GM10847 (cell line): ENCODE measurements around the gene BCAN.

ENCODE experiments used
- POLR2A ChIP-seq: IDR thresholded peaks from 2 replicates; pipeline ENCODE4 v1.6.1; 2011; ENCODE audit not compliant: insufficient read length; ENCODE audit errors: extremely low read depth

Gene BCAN

DNA sequence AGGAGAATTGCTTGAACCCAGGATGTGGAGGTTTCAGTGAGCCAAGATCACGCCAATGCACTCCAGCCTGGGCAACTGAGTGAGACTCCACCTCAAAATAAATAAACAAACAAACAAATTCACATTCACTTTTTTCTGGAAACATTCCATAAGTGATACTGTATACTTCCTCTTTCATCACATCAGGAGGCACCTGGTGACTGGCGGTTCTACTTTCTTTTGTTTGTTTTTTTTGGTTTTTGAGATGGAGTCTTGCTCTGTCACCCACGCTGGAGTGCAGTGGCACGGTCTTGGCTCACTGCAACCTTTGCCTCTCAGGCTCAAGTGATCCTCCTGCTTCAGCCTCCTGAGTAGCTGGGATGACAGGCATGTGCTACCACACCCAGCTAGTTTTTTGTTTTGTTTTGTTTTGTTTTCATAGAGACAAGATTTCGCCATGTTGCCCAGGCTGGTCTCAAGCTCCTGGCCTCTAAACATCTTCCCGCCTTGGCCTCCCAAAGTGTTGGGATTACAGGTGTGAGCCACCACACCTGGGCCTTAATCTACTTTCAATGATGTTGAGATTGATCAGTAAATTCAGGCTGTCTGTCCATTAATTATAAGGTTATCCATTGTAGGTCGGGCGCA is 12.0 kb upstream of the BCAN start:
- TF ChIP-seq POLR2A = no peak

DNA sequence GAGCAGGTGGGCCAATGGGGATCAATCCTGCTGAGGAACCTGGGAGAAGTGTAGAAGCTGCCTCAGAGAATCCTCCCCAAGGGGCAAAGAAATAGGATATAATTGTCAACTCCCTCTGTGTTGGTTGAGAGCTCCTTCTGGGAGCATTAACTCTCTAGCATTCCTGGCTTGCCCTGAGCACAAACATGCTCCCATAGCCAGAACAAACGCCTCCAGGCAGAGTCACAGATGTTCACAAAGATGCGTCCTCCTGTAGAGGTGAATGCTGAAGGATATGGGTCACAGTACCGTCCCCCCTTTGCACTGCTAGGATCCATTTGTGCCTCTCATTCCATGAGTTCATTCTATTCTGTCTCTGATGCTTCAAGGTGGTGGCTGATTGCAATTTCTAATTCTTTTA is 9.6 kb upstream of the BCAN start:
- no peak for TF ChIP-seq POLR2A

DNA sequence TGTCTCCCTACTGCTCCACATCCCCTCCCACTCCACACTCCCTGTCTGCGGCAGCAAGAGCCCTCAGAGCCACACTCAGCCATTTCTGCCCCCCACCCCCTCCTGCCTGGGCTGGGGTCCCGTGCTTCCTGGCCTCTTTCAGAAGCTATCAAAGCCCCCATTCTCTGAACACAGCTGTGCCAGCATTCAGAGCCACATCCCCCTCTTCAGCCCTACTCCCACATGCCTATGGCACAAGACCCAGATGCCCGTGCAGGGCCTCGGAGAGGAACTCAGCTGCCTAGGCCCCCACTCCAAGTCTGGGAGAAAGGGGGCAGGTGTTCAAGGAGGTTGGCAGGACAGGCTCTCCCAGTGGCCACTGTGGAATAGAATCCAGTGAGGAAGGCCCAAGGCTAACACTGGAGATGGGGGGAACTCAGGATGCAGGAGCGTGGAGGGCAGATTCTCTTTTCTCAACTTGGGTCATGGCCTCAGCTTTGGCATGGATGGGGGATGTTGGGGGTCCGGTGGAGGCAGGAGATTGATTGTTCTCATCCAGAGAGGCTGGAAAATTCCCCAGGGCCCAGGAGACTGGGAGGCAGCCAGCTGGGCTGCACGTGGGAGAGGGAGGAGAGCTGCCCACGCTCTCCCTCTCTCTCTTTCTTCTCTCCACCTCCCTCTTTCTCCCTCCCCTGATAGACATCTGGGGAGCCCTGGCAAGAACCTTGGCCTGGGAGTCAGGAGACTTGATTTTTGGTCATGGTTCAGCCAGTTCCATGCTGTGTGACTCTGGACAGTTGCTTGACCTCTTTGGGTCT is 3.5 kb upstream of the BCAN start:
- TF ChIP-seq POLR2A = no peak

DNA sequence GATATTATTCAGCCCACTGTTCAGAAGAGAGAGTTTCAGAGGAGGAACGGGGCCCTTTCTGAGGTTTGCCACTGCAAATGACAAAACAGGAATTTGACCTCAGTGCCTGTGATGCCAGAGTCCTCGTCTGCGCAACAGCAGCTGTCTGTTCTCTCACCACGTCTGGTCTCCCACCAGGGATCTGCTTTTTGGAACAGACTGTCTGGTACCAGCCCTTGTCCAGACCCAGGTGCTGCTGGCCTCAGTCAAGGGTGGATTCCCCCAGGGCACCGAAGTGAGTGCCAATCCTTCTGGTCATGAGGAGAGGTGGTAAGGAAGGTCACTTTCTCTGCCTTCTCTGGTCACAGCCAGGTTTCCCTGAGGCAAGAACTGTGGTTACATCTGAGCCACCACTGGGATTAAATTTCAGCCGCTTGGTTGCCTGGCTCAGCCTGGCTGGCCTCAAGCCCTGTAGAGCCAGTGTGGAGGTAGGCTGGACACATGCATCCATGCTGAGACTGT is 2.3 kb upstream of the BCAN start:
- no peak for TF ChIP-seq POLR2A

DNA sequence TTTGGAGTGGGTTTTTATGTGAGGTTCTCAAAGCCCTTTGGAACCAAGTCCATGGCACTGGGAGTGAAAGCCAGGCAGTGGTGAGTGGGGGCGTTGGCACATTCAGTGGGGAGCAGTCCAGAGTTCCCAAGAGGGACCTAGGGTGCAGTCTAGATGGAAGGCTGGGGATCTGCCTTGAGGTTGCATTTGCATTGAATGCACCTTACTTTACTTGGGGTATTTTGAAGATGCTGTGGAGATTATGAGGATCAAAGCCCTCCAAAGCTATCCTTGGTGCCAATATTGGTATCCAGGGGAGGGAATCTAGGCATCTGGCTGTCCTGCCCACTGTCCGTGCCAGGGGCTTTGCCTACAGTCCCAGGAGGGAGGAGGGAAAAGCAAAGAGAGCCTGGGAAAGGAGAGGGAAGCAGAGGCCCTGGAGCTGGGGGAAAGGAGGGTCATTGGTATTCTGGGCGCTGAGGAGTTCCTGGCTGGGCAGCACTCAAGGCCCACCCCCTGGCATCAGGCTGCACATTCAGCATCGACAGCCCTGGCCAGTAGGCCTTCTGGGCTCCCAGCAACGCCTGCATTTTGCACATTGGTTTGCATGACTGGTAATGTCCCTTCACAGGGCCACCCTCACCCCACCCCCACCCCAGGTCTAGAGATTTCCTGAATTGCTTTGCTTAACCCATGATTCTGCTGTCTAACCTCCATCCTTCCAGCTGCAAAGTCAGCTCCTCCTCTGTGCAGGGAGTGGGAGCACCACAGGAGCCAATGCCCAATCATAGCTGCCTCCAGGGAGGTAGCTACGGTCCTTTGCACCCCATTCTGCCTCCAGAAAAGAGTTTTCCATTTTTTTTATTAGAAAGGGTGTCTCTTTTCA is 843 bp upstream of the BCAN start:
- TF ChIP-seq POLR2A = no peak

DNA sequence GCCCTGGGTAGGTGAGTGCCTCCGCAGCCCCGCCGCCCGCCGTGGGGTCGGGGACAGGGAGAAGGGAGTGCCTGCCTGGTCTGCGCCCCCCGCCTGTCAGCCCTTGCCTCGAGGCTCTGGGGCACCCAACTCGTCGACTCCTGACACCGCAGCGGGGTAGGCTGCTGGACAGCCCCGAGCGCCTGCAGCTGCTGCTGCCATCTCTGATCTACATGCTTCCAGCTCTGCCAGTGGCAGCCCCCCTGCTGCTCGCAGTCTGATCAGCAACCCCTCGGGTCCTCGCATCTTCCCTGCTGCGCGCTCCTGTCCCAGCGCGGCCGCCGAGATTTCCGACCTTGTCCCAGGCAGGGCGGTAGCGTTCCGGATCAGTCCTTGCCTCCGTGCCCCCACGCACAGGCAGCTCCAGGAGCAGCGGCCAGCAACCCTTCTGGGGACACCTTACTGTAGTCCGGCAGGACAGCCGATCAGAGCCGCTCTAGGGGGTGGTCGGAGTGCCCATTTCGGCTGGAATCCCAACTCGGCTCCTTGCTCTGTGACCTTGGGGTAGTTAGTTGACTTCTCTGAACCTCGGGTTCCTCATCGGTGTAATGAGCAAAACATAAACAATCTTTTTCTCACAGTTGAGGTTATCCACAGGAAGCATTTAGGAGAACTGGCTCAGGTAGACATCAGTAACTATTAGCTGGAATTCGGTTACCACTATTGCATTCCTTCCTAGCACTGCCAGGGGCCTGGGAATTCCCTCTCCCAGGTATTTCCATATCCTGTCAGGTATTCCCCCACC is 540 bp downstream of the BCAN start:
- TF ChIP-seq POLR2A = no peak

DNA sequence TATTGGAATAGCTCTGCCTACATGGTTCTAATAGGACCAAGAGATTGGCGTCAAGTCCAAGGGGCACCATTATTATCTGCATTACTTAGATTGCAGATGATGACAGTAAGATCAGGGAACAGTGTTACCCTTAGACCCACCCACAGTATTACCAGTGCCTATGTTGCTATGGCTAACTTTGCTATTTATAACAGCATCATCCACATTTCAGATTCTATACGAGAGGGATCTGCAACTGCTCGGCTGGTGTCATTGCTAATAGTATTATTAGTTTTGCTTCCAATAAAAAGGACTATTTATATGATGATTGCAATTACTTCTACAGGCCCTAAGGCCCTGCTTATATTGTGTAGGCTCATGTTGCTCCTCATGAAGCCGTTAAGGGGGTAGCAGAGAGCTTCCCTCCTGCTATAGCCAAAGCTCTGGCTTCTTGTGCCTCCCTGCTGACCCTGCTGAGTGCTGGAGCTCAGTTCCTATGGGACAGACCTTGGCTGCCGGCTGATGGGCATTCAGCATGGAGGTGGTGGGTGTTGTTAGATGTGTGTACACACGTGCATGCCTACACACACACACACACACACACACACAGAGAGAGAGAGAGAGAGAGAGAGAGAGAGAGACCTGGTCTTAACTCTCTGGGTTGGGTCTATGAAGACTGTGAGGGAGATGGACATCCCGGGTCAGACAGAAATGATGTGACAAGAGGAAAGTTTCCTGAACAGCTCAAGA is 1.3 kb downstream of the BCAN start:
- TF ChIP-seq POLR2A = no peak

DNA sequence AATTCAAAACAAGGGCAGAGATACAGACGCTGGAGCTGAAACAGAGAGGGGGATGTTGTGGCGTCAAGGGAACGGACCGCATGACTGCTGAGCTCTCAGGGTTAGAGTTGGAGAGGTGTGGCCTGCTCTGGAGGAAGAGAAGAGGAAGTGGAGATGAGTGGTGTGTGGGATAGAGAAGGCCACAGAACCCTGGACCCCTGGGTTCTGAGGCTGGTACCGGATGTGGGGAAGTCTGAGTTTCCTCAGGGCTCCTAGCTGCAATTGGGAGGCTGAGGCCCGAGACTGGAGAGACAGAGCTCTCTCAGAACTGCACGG is 1.8 kb downstream of the BCAN start:
- TF ChIP-seq POLR2A = no peak

DNA sequence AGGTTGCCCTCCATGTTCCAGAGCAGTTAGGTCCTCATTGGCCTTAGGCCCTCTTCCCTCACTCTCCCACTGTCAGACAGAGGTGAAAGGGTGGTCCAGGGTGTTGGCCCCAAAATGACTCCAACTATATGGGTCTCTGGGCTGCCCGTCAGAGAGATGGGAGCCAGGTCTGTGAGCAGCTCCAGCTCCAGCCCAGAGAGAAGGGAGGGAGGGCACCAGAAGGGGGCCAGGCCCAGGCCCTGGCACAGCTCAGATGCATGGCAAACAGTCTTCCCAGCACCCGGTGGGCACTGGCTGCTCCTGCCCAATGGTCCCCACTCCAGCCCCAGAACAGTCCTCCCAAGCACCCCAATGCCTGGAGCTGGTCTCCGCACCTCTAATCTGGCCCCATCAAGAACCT is 2.2 kb downstream of the BCAN start:
- no peak for TF ChIP-seq POLR2A

DNA sequence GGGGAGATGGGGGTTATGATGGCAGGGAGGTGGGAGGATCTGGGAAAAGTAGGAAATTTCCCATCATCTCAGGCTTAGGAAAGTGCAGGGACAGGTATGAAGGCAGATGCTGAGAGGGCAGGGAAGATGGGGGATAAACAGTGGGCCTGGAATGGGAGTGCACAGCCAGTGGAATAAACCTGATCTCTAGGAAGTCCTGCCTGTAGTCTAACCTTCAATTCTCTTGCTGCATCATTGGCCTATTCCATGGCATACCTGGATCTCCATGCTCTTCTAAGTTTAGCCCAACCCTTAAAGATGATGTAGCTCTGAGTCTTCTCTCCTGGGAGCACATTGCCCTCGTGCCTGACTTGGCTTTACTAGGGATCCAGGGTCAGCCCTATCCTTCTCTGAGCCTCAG is 2.7 kb downstream of the BCAN start:
- TF ChIP-seq POLR2A = no peak

DNA sequence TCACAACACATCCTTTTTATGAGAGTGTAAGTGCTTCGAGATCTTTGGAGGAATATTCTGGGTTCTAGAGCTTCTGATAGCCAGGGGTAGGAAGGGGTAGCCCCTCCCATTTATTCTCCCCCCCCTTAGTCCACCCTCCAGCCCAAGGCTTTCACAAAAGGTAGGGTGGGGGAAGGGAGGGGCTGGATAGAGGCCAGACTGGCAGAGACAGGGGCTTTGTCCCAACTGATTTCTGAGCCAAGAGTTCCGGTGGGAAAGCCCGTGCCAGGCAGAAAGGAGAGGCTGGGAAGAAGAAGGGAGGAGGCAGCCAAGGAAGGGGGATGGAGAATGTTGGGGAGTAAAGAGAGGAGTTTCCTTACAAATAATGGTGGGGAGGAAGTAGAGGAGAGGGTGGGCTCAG is 3.1 kb downstream of the BCAN start:
- no peak for TF ChIP-seq POLR2A

DNA sequence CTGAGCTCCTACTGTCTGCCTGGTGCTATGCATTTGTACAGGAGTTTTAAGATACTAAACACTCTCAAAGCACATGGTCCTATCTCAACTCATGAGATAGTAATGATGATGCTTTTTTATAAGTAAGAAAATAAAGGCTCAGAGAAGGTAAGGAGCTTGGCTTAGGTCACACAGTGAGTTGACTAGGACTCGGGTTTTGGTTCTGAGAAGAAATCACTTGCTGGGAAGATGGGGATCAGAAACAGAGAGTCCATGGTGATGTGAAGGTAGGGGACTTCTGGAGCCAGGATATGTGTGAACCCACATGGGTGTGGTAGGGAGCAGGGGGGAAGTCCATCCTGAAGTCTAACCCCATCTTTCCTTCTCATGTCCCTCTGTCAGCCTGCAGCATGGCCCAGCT is 3.7 kb downstream of the BCAN start:
- no peak for TF ChIP-seq POLR2A

DNA sequence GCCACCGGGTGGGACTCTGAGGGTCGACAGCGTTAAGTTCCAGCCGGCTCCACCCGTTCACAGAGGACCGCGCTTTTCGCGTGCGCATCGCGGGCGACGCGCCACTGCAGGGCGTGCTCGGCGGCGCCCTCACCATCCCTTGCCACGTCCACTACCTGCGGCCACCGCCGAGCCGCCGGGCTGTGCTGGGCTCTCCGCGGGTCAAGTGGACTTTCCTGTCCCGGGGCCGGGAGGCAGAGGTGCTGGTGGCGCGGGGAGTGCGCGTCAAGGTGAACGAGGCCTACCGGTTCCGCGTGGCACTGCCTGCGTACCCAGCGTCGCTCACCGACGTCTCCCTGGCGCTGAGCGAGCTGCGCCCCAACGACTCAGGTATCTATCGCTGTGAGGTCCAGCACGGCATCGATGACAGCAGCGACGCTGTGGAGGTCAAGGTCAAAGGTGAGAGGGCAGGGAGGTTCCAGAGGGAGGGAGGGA is 4.9 kb downstream of the BCAN start:
- no peak for TF ChIP-seq POLR2A

DNA sequence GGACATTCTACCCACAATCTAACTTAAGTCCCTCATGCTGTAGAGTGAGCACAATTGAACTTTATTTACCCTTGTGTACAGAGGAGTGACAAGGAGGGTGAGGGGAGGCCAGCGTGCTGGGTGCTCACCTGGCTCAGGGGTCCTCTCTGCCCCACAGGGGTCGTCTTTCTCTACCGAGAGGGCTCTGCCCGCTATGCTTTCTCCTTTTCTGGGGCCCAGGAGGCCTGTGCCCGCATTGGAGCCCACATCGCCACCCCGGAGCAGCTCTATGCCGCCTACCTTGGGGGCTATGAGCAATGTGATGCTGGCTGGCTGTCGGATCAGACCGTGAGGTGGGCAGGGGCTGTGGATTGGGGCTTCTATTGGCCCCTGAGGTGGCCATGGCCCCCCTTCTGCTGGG is 5.4 kb downstream of the BCAN start:
- TF ChIP-seq POLR2A = no peak

DNA sequence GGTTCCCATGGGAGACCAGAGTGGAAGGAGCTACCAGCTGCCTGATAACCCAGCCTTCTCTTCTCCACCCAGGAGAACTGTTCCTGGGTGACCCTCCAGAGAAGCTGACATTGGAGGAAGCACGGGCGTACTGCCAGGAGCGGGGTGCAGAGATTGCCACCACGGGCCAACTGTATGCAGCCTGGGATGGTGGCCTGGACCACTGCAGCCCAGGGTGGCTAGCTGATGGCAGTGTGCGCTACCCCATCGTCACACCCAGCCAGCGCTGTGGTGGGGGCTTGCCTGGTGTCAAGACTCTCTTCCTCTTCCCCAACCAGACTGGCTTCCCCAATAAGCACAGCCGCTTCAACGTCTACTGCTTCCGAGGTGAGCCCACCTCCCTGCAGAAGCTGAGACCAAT is 6.6 kb downstream of the BCAN start:
- no peak for TF ChIP-seq POLR2A

DNA sequence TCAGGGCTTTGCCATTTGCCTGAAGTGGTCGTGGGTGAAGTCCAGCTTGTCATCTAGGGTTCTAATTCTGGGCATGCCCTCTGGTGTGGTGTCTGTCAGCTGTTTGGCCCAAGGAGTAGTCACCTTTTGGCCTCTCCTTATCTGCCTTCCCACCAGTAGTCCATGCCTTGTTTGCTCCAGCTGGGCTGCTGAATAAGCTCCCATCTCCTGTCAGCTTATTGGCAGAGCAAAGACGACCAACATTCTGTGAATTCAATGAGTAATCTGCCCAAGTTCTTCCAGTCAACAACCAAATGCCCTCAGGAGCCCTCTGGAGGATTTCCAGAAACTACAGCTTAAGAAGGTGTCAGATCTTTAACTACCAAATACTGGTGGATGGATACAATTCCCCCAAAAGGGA is 7.0 kb downstream of the BCAN start:
- TF ChIP-seq POLR2A = no peak
